HG02840 (cell line): ENCODE measurements around the gene KCTD8.

Source experiments
- ATAC-seq: cut with Tn5 transposase; IDR thresholded peaks from one replicate; pipeline ENCODE4 v1.9.1; 2021; ENCODE audit warnings: mild to moderate bottlenecking, moderate library complexity, moderate number of reproducible peaks; ENCODE audit not compliant: unreplicated experiment, low FRiP score

KCTD8 gene

GRCh38 chr4:44448521-44449461 lies at the start of gene KCTD8:
KCTD8 (minus strand) TSS chr4:44448809.
- peak; percentile 96 for ATAC-seq

GRCh38 chr4:44494810-44495701 lies 46.4 kb upstream of the KCTD8 start:
- no peak for ATAC-seq

- no peak for ATAC-seq
Measured at GRCh38 chr4:44493924-44494323, 45.3 kb upstream of the KCTD8 start.

- ATAC-seq: no peak
Measured at GRCh38 chr4:44487341-44487740, 38.7 kb upstream of the KCTD8 start.

GRCh38 chr4:44479731-44480130 lies 31.1 kb upstream of the KCTD8 start:
- no peak for ATAC-seq

- no peak for ATAC-seq
Measured at GRCh38 chr4:44462259-44462658, 13.7 kb upstream of the KCTD8 start.

- ATAC-seq: peak; percentile 6
Measured at GRCh38 chr4:44447563-44448504, 775 bp downstream of the KCTD8 start.

- ATAC-seq: no peak
Measured at GRCh38 chr4:44446801-44447562, 1.6 kb downstream of the KCTD8 start.

GRCh38 chr4:44446191-44446590 lies 2.4 kb downstream of the KCTD8 start:
- ATAC-seq: no peak

- ATAC-seq: no peak
Measured at GRCh38 chr4:44438687-44439086, 9.9 kb downstream of the KCTD8 start.

GRCh38 chr4:44434247-44434646 lies 14.4 kb downstream of the KCTD8 start:
- no peak for ATAC-seq

- no peak for ATAC-seq
Measured at GRCh38 chr4:44425614-44426208, 22.9 kb downstream of the KCTD8 start.

GRCh38 chr4:44422912-44423311 lies 25.7 kb downstream of the KCTD8 start:
- no peak for ATAC-seq

GRCh38 chr4:44421330-44422065 lies 27.1 kb downstream of the KCTD8 start:
- ATAC-seq: no peak

- ATAC-seq: no peak
Measured at GRCh38 chr4:44415251-44415650, 33.4 kb downstream of the KCTD8 start.

GRCh38 chr4:44368413-44369167 lies 80.0 kb downstream of the KCTD8 start:
- no peak for ATAC-seq

- no peak for ATAC-seq
Measured at GRCh38 chr4:44354172-44354571, 94.4 kb downstream of the KCTD8 start.

GRCh38 chr4:44351069-44351468 lies 97.5 kb downstream of the KCTD8 start:
- ATAC-seq: no peak
